Glomerular visceral epithelial cell (primary cell): ENCODE measurements around the gene FBN1.

ENCODE experiments used
- DNase-seq: peaks from one replicate; pipeline ENCODE4 v3.0.0-alpha.2; 2016; ENCODE audit errors: extremely low spot score

Gene FBN1

GRCh38 chr15:48645558-48646330, at the start of gene FBN1:
Gene FBN1 (minus strand): TSS chr15:48645709. CDS start chr15:48644769, 940 bp downstream.
- peak; percentile 96 for DNase-seq

GRCh38 chr15:48693484-48693883, 48.0 kb upstream of the FBN1 start:
- DNase-seq, result peak; percentile 31

GRCh38 chr15:48688493-48688892, 43.0 kb upstream of the FBN1 start:
- DNase-seq, result no peak

GRCh38 chr15:48683991-48684765, 38.7 kb upstream of the FBN1 start:
- no peak for DNase-seq

GRCh38 chr15:48682942-48683651, 37.6 kb upstream of the FBN1 start:
- peak; percentile 9 for DNase-seq

GRCh38 chr15:48681353-48681752, 35.8 kb upstream of the FBN1 start:
- DNase-seq, result no peak

GRCh38 chr15:48680841-48681240, 35.3 kb upstream of the FBN1 start:
- DNase-seq, result peak; percentile 29

- DNase-seq, result no peak
Observed at GRCh38 chr15:48679952-48680351, 34.4 kb upstream of the FBN1 start.

GRCh38 chr15:48678851-48679250, 33.3 kb upstream of the FBN1 start:
- no peak for DNase-seq

GRCh38 chr15:48677821-48678220, 32.3 kb upstream of the FBN1 start:
- no peak for DNase-seq

GRCh38 chr15:48675436-48675835, 29.9 kb upstream of the FBN1 start:
- no peak for DNase-seq

- no peak for DNase-seq
Observed at GRCh38 chr15:48674876-48675275, 29.4 kb upstream of the FBN1 start.

- DNase-seq, result no peak
Observed at GRCh38 chr15:48672206-48672605, 26.7 kb upstream of the FBN1 start.

- DNase-seq, result no peak
Observed at GRCh38 chr15:48671103-48672022, 25.9 kb upstream of the FBN1 start.

GRCh38 chr15:48667701-48668100, 22.2 kb upstream of the FBN1 start:
- DNase-seq, result no peak

GRCh38 chr15:48664436-48664835, 18.9 kb upstream of the FBN1 start:
- DNase-seq, result no peak

GRCh38 chr15:48657950-48658591, 12.6 kb upstream of the FBN1 start:
- no peak for DNase-seq

- DNase-seq, result no peak
Observed at GRCh38 chr15:48654801-48655200, 9.3 kb upstream of the FBN1 start.

- DNase-seq, result no peak
Observed at GRCh38 chr15:48653913-48654670, 8.6 kb upstream of the FBN1 start.

- DNase-seq, result no peak
Observed at GRCh38 chr15:48653216-48653615, 7.7 kb upstream of the FBN1 start.
